HFFc6 (cell line): ENCODE results near the gene NPAS3. TPM values are rescaled to one million over a fixed set of nuclear protein-coding genes. Genes with fewer than 3 reads are reported as not detected.

Source experiments
- DNase-seq: peaks from one replicate; pipeline ENCODE4 v3.0.0-alpha.2; 2018
- H3K27ac Mint-ChIP-seq: 2 replicates; pipeline ENCODE4 v1.8.0; 2020; ENCODE audit warnings: mild to moderate bottlenecking, mixed read lengths
- H3K27me3 Mint-ChIP-seq: 2 replicates; pipeline ENCODE4 v1.8.0; 2021; ENCODE audit warnings: mild to moderate bottlenecking, moderate library complexity, mixed read lengths; ENCODE audit not compliant: insufficient read depth
- H3K36me3 Mint-ChIP-seq: 2 replicates; pipeline ENCODE4 v1.8.0; 2021; ENCODE audit warnings: low read depth, mixed read lengths
- H3K4me1 Mint-ChIP-seq: 2 replicates; pipeline ENCODE4 v1.8.0; 2020; ENCODE audit warnings: low read depth, mixed read lengths
- H3K4me3 Mint-ChIP-seq: 2 replicates; pipeline ENCODE4 v1.8.0; 2020; ENCODE audit warnings: mild to moderate bottlenecking, moderate library complexity, mixed read lengths
- H3K9me3 Mint-ChIP-seq: 2 replicates; pipeline ENCODE4 v1.8.0; 2020; ENCODE audit warnings: mild to moderate bottlenecking, mixed read lengths
- total RNA-seq, 6 experiments: library from RNA; stranded (reverse); fragmentation: NEBNext Ultra II Directional; extraction: Animal tissue kit (Norgen Biotek cat#: 25700); gene quantifications; 2 replicates in 1 of 6; 3 replicates in 5 of 6; pipeline ENCODE4 v1.2.3, GENCODE V29; 2021
- TF ChIP-seq, protein P1 (sequence below): fragments of 200-600 bp; sonication (generic); IDR thresholded peaks from 2 replicates; pipeline ENCODE4 v1.5.0; 2021; ENCODE audit warnings: antibody characterized with exemption, mild to moderate bottlenecking

NPAS3 gene
- total RNA-seq, 6 experiments from 2014 or later = not detected

DNA sequence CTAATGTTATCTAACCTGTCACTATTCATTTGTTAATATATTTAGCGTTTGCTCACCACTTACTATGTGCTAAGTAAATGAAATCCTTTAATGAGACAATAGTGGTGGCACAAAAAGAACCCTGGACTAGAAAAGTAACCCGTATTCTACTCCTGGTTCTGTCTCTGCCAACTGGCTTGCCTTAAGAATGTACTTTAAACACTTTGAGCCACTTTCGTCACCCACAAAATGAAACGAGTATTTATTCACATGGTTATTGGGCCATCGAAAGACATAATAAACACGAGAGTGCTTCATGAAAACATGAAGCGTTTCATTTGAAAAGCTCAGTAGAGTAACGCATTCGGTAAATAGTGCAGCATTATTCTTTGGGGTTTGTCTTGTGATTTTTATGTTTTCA is 757.5 kb downstream of the NPAS3 start:
- Mint-ChIP-seq H3K27me3 (peaks cover 5% of the 10 kb centered on the region; the same call in 1 of the 2 replicates), H3K27ac (no peak overlapping the region), H3K4me1 (peaks cover 21% of the 10 kb centered on the region; the same call in 1 of the 2 replicates), H3K9me3 (no peaks in the 10 kb centered on the region; the same call in 1 of the 2 replicates), H3K36me3 (peaks cover 4% of the 10 kb centered on the region; the same call in 1 of the 2 replicates), H3K4me3 (no peak overlapping the region)
- DNase-seq = no peak
- TF ChIP-seq, protein P1, sequence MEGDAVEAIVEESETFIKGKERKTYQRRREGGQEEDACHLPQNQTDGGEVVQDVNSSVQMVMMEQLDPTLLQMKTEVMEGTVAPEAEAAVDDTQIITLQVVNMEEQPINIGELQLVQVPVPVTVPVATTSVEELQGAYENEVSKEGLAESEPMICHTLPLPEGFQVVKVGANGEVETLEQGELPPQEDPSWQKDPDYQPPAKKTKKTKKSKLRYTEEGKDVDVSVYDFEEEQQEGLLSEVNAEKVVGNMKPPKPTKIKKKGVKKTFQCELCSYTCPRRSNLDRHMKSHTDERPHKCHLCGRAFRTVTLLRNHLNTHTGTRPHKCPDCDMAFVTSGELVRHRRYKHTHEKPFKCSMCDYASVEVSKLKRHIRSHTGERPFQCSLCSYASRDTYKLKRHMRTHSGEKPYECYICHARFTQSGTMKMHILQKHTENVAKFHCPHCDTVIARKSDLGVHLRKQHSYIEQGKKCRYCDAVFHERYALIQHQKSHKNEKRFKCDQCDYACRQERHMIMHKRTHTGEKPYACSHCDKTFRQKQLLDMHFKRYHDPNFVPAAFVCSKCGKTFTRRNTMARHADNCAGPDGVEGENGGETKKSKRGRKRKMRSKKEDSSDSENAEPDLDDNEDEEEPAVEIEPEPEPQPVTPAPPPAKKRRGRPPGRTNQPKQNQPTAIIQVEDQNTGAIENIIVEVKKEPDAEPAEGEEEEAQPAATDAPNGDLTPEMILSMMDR = no peak

DNA sequence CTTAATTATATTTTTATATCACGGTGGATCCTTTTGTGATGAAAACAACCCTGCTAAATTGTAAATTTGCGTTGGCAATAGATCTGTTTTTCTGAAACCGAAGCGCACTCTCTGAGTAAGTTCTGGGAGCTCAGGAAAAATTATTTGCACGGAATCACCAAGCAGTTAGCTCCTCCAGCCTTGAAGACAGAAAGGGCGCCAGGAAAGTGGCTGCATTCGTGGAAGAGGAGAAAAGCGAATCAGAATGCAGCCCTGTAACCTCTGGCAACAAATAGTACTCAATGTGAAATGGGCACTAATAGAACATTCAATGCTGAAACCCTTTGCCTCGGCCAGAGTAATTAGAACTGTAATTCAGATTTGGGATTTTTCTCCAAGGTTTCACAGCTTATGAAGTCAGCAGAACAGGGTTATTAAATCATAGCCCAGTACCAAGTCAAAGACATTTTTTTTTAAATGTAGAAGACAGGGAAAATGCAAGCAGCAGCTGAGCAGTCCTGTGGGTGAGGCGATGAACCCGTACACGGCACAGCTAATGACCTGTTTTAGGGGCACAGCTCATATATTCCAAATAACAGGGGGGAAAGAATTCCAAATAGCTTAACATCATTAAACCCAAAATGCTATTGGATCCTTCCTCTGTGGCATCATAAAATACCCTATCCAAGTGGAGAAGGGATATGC is 760.8 kb downstream of the NPAS3 start:
- DNase-seq = no peak
- Mint-ChIP-seq H3K27me3 (peaks cover 15% of the 10 kb centered on the region; the same call in 1 of the 2 replicates), H3K36me3 (peaks cover 10% of the 10 kb centered on the region), H3K9me3 (no peaks in the 10 kb centered on the region; the same call in 1 of the 2 replicates), H3K4me3 (no peak overlapping the region), H3K4me1 (no peaks in the 10 kb centered on the region; the same call in 1 of the 2 replicates), H3K27ac (no peak overlapping the region)
- TF ChIP-seq, protein P1 = no peak

DNA sequence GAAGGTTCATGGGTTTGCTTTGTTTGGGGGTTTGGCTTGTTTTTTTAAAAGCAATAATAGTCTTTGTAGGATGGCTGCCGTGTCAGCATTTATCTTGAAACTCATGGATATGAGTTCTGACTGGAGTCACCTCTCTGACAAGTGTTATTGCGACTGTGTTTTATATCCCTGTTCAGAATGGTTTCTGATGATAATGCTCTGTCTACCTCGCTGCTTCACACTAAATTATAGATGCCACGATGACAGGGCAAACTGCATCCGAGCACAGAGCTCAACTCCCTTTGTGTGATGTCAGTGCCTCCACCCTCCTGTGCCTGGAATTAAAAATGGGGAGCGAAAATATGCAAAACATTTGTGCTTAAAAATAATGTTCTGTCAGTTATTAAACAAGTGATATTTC is 761.4 kb downstream of the NPAS3 start:
- DNase-seq = no peak
- Mint-ChIP-seq H3K27ac (no peak overlapping the region), H3K27me3 (peaks cover 15% of the 10 kb centered on the region; the same call in 1 of the 2 replicates), H3K4me1 (no peaks in the 10 kb centered on the region; the same call in 1 of the 2 replicates), H3K36me3 (peaks cover 10% of the 10 kb centered on the region), H3K4me3 (no peak overlapping the region), H3K9me3 (no peaks in the 10 kb centered on the region; the same call in 1 of the 2 replicates)
- TF ChIP-seq, protein P1 = no peak

DNA sequence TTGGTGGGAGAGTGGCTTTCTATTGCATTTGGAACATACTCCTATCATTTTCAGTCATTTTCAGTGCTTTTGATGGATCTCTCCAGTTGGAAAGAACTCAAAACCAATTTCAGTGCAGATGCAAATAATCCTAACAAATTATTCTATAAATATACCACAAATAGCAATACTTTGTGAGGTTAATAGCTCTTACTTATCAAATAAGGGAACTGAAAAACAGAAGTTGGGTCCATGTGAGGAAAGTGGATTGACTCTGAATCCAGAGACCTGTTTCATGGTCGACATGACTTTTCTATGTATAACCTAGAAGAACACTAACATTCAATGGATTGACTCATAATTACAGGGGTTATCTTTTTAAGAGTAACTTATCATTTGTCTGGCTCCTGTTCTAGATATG is 763.6 kb downstream of the NPAS3 start:
- peaks cover 15% of the 10 kb centered on the region; the same call in 1 of the 2 replicates for H3K27me3 Mint-ChIP-seq
- TF ChIP-seq, protein P1 = no peak
- no peak overlapping the region for H3K27ac Mint-ChIP-seq
- H3K4me1 Mint-ChIP-seq = no peaks in the 10 kb centered on the region; the same call in 1 of the 2 replicates
- peaks cover 10% of the 10 kb centered on the region for H3K36me3 Mint-ChIP-seq
- no peaks in the 10 kb centered on the region; the same call in 1 of the 2 replicates for H3K9me3 Mint-ChIP-seq
- no peak for DNase-seq
- no peak overlapping the region for H3K4me3 Mint-ChIP-seq

DNA sequence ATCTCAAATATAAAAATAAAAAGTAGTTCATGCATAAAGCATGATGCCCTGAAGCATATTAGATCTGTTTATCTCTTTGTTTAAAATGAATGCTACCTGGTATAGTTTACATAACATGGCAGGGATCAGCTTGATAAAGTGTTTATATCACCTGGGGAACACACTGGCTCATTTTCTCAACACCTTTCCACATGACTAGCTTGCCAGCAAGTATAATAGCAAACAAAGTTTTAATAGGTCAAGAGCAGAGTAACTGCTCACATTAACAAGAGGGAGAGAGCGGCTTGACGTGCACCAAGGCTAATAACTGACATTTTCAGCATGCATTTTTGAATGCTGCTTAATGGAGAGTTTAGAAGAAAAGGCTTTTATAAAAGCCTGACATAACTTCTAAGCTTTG is 765.8 kb downstream of the NPAS3 start:
- no peaks in the 10 kb centered on the region for H3K4me1 Mint-ChIP-seq
- H3K36me3 Mint-ChIP-seq = peaks cover 5% of the 10 kb centered on the region; the same call in 1 of the 2 replicates
- H3K27ac Mint-ChIP-seq = no peak overlapping the region
- TF ChIP-seq, protein P1 = no peak
- H3K9me3 Mint-ChIP-seq = no peaks in the 10 kb centered on the region; the same call in 1 of the 2 replicates
- H3K27me3 Mint-ChIP-seq = peaks cover 29% of the 10 kb centered on the region; the same call in 1 of the 2 replicates
- no peak overlapping the region for H3K4me3 Mint-ChIP-seq
- DNase-seq = no peak
